K562 (cell line): ENCODE measurements around the gene KIZ. TPM values are rescaled to one million over a fixed set of nuclear protein-coding genes. Genes with fewer than 3 reads are reported as not detected.

Experiments used
- ARID1B ChIP-seq: fragments of 450-650 bp; IDR thresholded peaks from 2 replicates; pipeline ENCODE4 v1.6.1; 2016; ENCODE audit warnings: antibody characterized with exemption, mild to moderate bottlenecking, inconsistent platforms
- BRCA1 ChIP-seq, 2 experiments: fragments of 450-650 bp in 1 of 2; sonication (generic) in 1 of 2; formaldehyde crosslinking in 1 of 2; IDR thresholded peaks; 2 replicates each; pipeline versions ENCODE4 v1.5.0 to v1.6.1; 2017 to 2020; ENCODE audit warnings: mild to moderate bottlenecking in 1 of 2, missing genetic modification reagents in 1 of 2
- CAMTA2 ChIP-seq: fragments of 250-450 bp; sonication (Bioruptor Pico); conservative IDR thresholded peaks from 2 replicates; pipeline ENCODE4 v1.5.1; 2022
- CHD4 ChIP-seq: fragments of 200-600 bp; sonication (generic); IDR thresholded peaks from 3 replicates; pipeline ENCODE4 v1.6.1; 2012; ENCODE audit warnings: low read depth, mild to moderate bottlenecking, mixed read lengths, low read length, inconsistent platforms; ENCODE audit not compliant: insufficient read depth, insufficient replicate concordance, poor library complexity, severe bottlenecking
- EGR1 ChIP-seq: fragments of 450-650 bp; conservative IDR thresholded peaks from 2 replicates; pipeline ENCODE4 v1.6.1; 2017; ENCODE audit warnings: mild to moderate bottlenecking
- ETS2 ChIP-seq: IDR thresholded peaks from 2 replicates; pipeline ENCODE4 v1.6.1; 2016; ENCODE audit warnings: borderline replicate concordance, missing genetic modification characterization, mild to moderate bottlenecking, moderate library complexity, missing compliant biosample characterization; ENCODE audit not compliant: poor library complexity, severe bottlenecking
- FOXK2 ChIP-seq, 2 experiments: fragments of 450-650 bp; IDR thresholded peaks in 1 of 2; conservative IDR thresholded peaks in 1 of 2; 2 replicates each; pipeline ENCODE4 v1.6.1; 2016; ENCODE audit warnings: low read depth in 2 of 2, mild to moderate bottlenecking in 1 of 2
- FOXP1 ChIP-seq: sonication (generic); formaldehyde crosslinking; IDR thresholded peaks from 2 replicates; pipeline ENCODE4 v1.8.0; 2022; ENCODE audit warnings: mild to moderate bottlenecking, missing genetic modification reagents
- HDAC1 ChIP-seq, 2 experiments: fragments of 450-650 bp; IDR thresholded peaks; 2 replicates each; pipeline ENCODE4 v1.6.1; 2016 to 2017; ENCODE audit warnings: inconsistent platforms in 1 of 2, mild to moderate bottlenecking in 1 of 2, moderate library complexity in 1 of 2
- HDAC2 ChIP-seq: fragments of 450-650 bp; IDR thresholded peaks from 2 replicates; pipeline ENCODE4 v1.6.1; 2016; ENCODE audit warnings: mild to moderate bottlenecking
- HDGF ChIP-seq: fragments of 450-650 bp; IDR thresholded peaks from 2 replicates; pipeline ENCODE4 v1.6.1; 2016
- HIVEP1 ChIP-seq: fragments of 250-450 bp; sonication (Bioruptor Pico); IDR thresholded peaks from 2 replicates; pipeline ENCODE4 v1.4.0; 2020; ENCODE audit warnings: mild to moderate bottlenecking
- HMGN3 ChIP-seq: IDR thresholded peaks from 2 replicates; pipeline ENCODE4 v1.6.1; 2011; ENCODE audit warnings: borderline replicate concordance, low read depth, mild to moderate bottlenecking, mixed read lengths, low read length; ENCODE audit not compliant: insufficient read length; ENCODE audit errors: extremely low read depth
- KLF6 ChIP-seq: fragments of 250-450 bp; sonication (Bioruptor Pico); IDR thresholded peaks from 2 replicates; pipeline ENCODE4 v1.4.0; 2020; ENCODE audit warnings: mild to moderate bottlenecking, moderate library complexity, borderline replicate concordance
- POLR3A ChIP-seq: IDR thresholded peaks from 2 replicates; pipeline ENCODE4 v1.6.1; 2011; ENCODE audit warnings: borderline replicate concordance, mild to moderate bottlenecking, moderate library complexity; ENCODE audit not compliant: insufficient read length, insufficient read depth; ENCODE audit errors: extremely low read depth
- RBBP5 ChIP-seq: fragments of 200-600 bp; sonication (generic); IDR thresholded peaks from 2 replicates; pipeline ENCODE4 v1.6.1; 2012; ENCODE audit warnings: borderline replicate concordance, mild to moderate bottlenecking, low read length, control low read depth, inconsistent platforms; ENCODE audit not compliant: insufficient read depth, poor library complexity, severe bottlenecking
- SRF ChIP-seq, 2 experiments: fragments of 250-450, 450-650 bp in 1 of 2; sonication (Bioruptor Pico) in 1 of 2; sonication (generic) in 1 of 2; formaldehyde crosslinking; IDR thresholded peaks; 2 replicates each; pipeline versions ENCODE4 v1.5.0 to v1.5.1; 2020 to 2022; ENCODE audit warnings: mild to moderate bottlenecking in 1 of 2, missing genetic modification reagents in 1 of 2
- TAL1 ChIP-seq: fragments of 450-650 bp; IDR thresholded peaks from 2 replicates; pipeline ENCODE4 v1.6.1; 2016; ENCODE audit warnings: mild to moderate bottlenecking
- TRIM28 ChIP-seq: fragments of 450-650 bp; IDR thresholded peaks from 2 replicates; pipeline ENCODE4 v1.6.1; 2017
- XRCC3 ChIP-seq: fragments of 450-650 bp; IDR thresholded peaks from 2 replicates; pipeline ENCODE4 v1.6.1; 2017; ENCODE audit warnings: mild to moderate bottlenecking, moderate library complexity
- ZBTB17 ChIP-seq: fragments of 450-650 bp; formaldehyde crosslinking; IDR thresholded peaks from 2 replicates; pipeline ENCODE4 v1.4.0; 2020; ENCODE audit warnings: mild to moderate bottlenecking
- polyA plus RNA-seq, 8 experiments: library from polyadenylated mRNA; depleted of rRNA in 4 of 8; stranded (reverse) in 5 of 8; unstranded in 3 of 8; fragments of >200 nt; fragmentation: Nextera tagmentation in 2 of 8; fragmentation: Illumina TruSeq in 1 of 8; extraction: Ambion mirVana in 2 of 8; extraction: Trizol in 1 of 8; gene quantifications; 2 replicates each; pipeline versions ENCODE4 v1.2.1 to v1.2.3, GENCODE V29; 2011 to 2014; ENCODE audit warnings: inconsistent platforms in 1 of 8, missing spikeins in 1 of 8
- total RNA-seq, 7 experiments: library from RNA; depleted of rRNA in 6 of 7; stranded (reverse); fragments of >200 nt in 6 of 7; fragmentation: Illumina TruSeq in 2 of 7; extraction: Trizol in 2 of 7; gene quantifications; 2 replicates each; pipeline versions ENCODE4 v1.2.1 to v1.2.3, GENCODE V29; 2011 to 2021; ENCODE audit warnings: low replicate concordance in 1 of 7
- TF ChIP-seq, protein P1 (sequence below): fragments of 450-650 bp; IDR thresholded peaks from 2 replicates; pipeline ENCODE4 v1.6.1; 2016; ENCODE audit warnings: antibody characterized with exemption
- TF ChIP-seq, protein P2 (sequence below): IDR thresholded peaks from 2 replicates; pipeline ENCODE4 v1.6.1; 2012; ENCODE audit warnings: low read depth, low read length, improper control_type of control experiment, borderline replicate concordance
- TF ChIP-seq, protein P3 (sequence below): fragments of 450-650 bp; formaldehyde crosslinking; IDR thresholded peaks from 2 replicates; pipeline ENCODE4 v1.4.0; 2020; ENCODE audit warnings: mild to moderate bottlenecking, mixed read lengths

The KIZ gene
- total and polyA plus RNA-seq, 9 of the 15 experiments (the other 6 are each of a cell fraction or from before 2014, with no cell fraction given): 4.9 to 21.1 (median 13.5) TPM

DNA sequence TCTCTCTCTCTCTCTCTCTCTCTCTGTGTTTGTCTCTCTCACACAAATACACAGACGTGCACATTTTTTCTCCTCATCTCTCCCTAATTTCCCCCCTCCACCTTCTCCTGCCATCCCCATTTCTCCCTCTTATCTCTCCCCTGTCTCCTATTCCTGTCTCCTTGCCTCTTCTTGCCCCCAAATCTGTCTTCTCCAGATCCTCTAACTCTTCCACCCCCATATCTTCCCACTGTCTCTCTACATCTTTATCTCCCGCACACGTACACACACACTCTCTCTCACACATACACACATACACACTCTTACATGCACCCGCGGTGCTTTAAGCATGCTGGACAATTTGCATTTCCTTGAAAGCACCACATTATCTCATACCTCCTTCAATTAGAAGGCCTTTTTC is 15.9 kb downstream of the KIZ start (continued):
- TF ChIP-seq POLR3A (no peak), ETS2 (tag) (no peak), CAMTA2 (CRISPR knock-in tag) (no peak), RBBP5 (no peak), ZBTB17 (no peak), SRF (CRISPR knock-in tag; IDR thresholded peaks at IDR 0.05) (no peak), HDGF (0 out of 2 replicates have a peak, but pooled peaks have one; percentile 36), XRCC3 (no peak), EGR1 (peak; percentile 76), ARID1B (peak; percentile 85), FOXP1 (CRISPR knock-in tag) (no peak), HMGN3 (no peak), TAL1 (peak; percentile 58), KLF6 (no peak), CHD4 (no peak), HDAC2 (peak; percentile 19; the same call in 1 of the 2 replicates), HIVEP1 (no peak), FOXK2 (conservative IDR thresholded peaks at IDR 0.05 in 1 of 2, IDR thresholded peaks at IDR 0.05 in 1 of 2; ENCODE audit: low read depth in 2 of 2) (peak; percentile 29 to 60; a peak in 1 of 4 replicates), HDAC1 (IDR thresholded peaks at IDR 0.05) (peak in 1 of 2 experiments; percentile 76; a peak in 2 of 4 replicates), TRIM28 (no peak), BRCA1 (IDR thresholded peaks at IDR 0.05) (no peak), BRCA1 (CRISPR knock-in tag; IDR thresholded peaks at IDR 0.05) (no peak)
- TF ChIP-seq, protein P1, sequence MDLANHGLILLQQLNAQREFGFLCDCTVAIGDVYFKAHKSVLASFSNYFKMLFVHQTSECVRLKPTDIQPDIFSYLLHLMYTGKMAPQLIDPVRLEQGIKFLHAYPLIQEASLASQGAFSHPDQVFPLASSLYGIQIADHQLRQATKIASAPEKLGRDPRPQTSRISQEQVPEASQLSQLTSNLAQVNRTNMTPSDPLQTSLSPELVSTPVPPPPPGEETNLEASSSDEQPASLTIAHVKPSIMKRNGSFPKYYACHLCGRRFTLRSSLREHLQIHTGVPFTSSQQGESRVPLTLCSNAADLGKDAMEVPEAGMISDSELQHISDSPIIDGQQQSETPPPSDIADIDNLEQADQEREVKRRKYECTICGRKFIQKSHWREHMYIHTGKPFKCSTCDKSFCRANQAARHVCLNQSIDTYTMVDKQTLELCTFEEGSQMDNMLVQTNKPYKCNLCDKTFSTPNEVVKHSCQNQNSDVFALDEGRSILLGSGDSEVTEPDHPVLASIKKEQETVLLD: 0 out of 2 replicates have a peak, but pooled peaks have one; percentile 49
- TF ChIP-seq, protein P2, sequence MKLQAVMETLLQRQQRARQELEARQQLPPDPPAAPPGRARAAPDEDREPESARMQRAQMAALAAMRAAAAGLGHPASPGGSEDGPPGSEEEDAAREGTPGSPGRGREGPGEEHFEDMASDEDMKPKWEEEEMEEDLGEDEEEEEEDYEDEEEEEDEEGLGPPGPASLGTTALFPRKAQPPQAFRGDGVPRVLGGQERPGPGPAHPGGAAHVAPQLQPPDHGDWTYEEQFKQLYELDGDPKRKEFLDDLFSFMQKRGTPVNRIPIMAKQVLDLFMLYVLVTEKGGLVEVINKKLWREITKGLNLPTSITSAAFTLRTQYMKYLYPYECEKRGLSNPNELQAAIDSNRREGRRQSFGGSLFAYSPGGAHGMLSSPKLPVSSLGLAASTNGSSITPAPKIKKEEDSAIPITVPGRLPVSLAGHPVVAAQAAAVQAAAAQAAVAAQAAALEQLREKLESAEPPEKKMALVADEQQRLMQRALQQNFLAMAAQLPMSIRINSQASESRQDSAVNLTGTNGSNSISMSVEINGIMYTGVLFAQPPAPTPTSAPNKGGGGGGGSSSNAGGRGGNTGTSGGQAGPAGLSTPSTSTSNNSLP: no peak
- TF ChIP-seq, protein P3, sequence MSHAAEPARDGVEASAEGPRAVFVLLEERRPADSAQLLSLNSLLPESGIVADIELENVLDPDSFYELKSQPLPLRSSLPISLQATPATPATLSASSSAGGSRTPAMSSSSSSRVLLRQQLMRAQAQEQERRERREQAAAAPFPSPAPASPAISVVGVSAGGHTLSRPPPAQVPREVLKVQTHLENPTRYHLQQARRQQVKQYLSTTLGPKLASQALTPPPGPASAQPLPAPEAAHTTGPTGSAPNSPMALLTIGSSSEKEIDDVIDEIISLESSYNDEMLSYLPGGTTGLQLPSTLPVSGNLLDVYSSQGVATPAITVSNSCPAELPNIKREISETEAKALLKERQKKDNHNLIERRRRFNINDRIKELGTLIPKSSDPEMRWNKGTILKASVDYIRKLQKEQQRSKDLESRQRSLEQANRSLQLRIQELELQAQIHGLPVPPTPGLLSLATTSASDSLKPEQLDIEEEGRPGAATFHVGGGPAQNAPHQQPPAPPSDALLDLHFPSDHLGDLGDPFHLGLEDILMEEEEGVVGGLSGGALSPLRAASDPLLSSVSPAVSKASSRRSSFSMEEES (CRISPR knock-in tag): no peak
